ENCODE results near the gene PABPN1. TPM values are rescaled to one million over a fixed set of nuclear protein-coding genes. Genes with fewer than 3 reads are reported as not detected.

PABPN1 gene
- polyA plus RNA-seq, 1 donor = 199 TPM

DNA sequence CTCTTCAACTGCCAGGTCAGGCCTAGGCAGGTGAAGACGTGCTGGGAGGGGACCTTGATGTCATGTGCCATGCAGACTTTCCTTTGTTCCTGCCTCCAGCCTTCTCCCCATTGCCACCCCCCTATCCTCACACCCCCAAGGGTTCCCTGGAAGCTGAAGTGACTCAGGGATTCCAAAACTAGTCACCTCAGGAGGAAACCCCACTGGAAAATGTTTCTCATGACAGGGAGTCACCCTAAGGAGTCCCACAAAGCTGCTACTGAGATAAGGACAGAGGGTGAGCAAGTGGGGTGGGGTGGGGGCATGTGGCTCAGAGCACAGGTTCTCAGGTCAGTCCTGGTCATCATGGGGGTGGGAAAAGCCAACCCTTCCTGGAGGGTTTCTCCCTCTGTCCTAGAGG is 49.0 kb downstream of the PABPN1 start:
- Histone ChIP-seq H3K4me3 (ENCODE audit: low read length) (no peak overlapping the region), H3K27me3 (ENCODE audit: control insufficient read depth, insufficient read depth, low read length) (no peaks in the 10 kb centered on the region), H3K9me3 (ENCODE audit: control insufficient read depth, low read depth, low read length) (no peaks in the 10 kb centered on the region), H3K27ac (ENCODE audit: low read length) (no peak overlapping the region), H3K4me1 (ENCODE audit: control insufficient read depth, insufficient read depth, low read length) (peaks cover 3% of the 10 kb centered on the region), H3K36me3 (ENCODE audit: control insufficient read depth, insufficient read depth, low read length) (no peaks in the 10 kb centered on the region)
- DNase-seq = no peak
- no CpG with 5 or more reads among the region's 1 CpG for WGBS (ENCODE audit: insufficient coverage, low lambda C conversion rate)

DNA sequence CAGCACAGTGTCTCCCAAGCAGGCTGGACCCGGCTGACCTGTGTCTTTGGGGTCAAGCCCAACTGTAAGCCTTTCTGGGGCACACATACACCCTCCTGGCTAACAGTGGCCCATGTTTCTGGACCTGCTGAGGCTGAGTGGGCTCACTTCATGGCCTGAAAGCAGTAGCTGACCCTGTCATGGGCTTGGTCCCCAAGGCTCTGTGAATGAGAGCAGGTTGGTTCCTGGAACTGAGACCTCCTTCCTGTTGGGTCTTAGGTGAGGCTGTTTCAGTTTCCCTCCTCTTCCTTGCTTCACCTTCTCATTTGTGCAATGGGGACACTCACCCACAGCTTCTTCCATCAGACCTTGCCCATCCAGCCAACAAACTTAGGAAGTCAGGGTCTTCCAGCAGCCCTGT is 50.6 kb downstream of the PABPN1 start:
- DNase-seq = no peak
- H3K27me3 ChIP-seq (ENCODE audit: control insufficient read depth, insufficient read depth, low read length) = peaks cover 2% of the 10 kb centered on the region
- H3K9me3 ChIP-seq (ENCODE audit: control insufficient read depth, low read depth, low read length) = no peaks in the 10 kb centered on the region
- no peak overlapping the region for H3K27ac ChIP-seq (ENCODE audit: low read length)
- no peaks in the 10 kb centered on the region for H3K36me3 ChIP-seq (ENCODE audit: control insufficient read depth, insufficient read depth, low read length)
- H3K4me1 ChIP-seq (ENCODE audit: control insufficient read depth, insufficient read depth, low read length) = peaks cover under 1% of the 10 kb centered on the region
- no CpG with 5 or more reads among the region's 1 CpG for WGBS (ENCODE audit: insufficient coverage, low lambda C conversion rate)
- H3K4me3 ChIP-seq (ENCODE audit: low read length) = no peak overlapping the region

DNA sequence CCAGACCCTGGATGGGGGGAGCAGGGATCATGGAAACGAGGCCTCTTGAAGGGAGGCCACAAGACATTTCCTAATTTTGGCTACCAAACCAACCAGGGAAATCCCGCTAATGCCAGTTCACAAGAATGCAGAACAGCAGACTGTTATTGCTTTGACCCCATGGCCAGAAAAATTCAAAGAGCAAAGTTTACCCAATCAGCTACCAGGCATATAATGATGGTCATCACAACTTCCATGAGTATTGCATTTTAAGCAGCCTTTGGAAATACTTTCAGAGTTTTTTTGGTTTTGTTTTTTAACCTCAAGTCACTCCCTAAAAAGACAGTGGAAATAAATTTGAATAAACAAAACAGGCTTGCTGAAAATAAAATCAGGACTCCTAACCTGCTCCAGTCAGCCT is 51.3 kb downstream of the PABPN1 start, which contains the start of gene IL25:
IL25 (plus strand) TSS at position 301 of the 400 bp plus-strand sequence.
- Histone ChIP-seq H3K27ac (ENCODE audit: low read length) (no peak within 1 kb of the TSS), H3K36me3 (ENCODE audit: control insufficient read depth, insufficient read depth, low read length) (no peaks in the 10 kb centered on the region), H3K9me3 (ENCODE audit: control insufficient read depth, low read depth, low read length) (no peaks in the 10 kb centered on the region), H3K27me3 (ENCODE audit: control insufficient read depth, insufficient read depth, low read length) (peaks cover 3% of the 10 kb centered on the region), H3K4me3 (ENCODE audit: low read length) (no peak within 1 kb of the TSS), H3K4me1 (ENCODE audit: control insufficient read depth, insufficient read depth, low read length) (no peaks in the 10 kb centered on the region)
- DNase-seq = no peak
- 80% methylated on average over 1 of the region's 2 CpGs for WGBS (ENCODE audit: insufficient coverage, low lambda C conversion rate)

DNA sequence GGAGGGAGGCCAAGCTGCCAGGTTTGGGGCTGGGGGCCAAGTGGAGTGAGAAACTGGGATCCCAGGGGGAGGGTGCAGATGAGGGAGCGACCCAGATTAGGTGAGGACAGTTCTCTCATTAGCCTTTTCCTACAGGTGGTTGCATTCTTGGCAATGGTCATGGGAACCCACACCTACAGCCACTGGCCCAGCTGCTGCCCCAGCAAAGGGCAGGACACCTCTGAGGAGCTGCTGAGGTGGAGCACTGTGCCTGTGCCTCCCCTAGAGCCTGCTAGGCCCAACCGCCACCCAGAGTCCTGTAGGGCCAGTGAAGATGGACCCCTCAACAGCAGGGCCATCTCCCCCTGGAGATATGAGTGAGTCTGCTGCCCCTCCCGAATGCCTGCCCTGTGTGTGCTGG is 51.8 kb downstream of the PABPN1 start:
- Histone ChIP-seq H3K27ac (ENCODE audit: low read length) (no peak overlapping the region), H3K36me3 (ENCODE audit: control insufficient read depth, insufficient read depth, low read length) (no peaks in the 10 kb centered on the region), H3K4me3 (ENCODE audit: low read length) (no peak overlapping the region), H3K4me1 (ENCODE audit: control insufficient read depth, insufficient read depth, low read length) (no peaks in the 10 kb centered on the region), H3K27me3 (ENCODE audit: control insufficient read depth, insufficient read depth, low read length) (peaks cover 3% of the 10 kb centered on the region), H3K9me3 (ENCODE audit: control insufficient read depth, low read depth, low read length) (no peaks in the 10 kb centered on the region)
- no CpG with 5 or more reads among the region's 3 CpGs for WGBS (ENCODE audit: insufficient coverage, low lambda C conversion rate)
- no peak for DNase-seq

Other genes starting within 250 kb of the PABPN1 start
- 225 TPM for gene ACIN1, start 226.3 kb upstream of the PABPN1 start, polyA plus RNA-seq
- gene C14orf119, start 226.0 kb upstream of the PABPN1 start, polyA plus RNA-seq = 60.9 TPM
- gene CIROP, start 216.5 kb upstream of the PABPN1 start, polyA plus RNA-seq = 0.01 TPM
- 0.07 TPM for gene CEBPE, start 202.2 kb upstream of the PABPN1 start, polyA plus RNA-seq
- gene SLC7A8, start 137.8 kb upstream of the PABPN1 start, polyA plus RNA-seq = 94.4 TPM
- 0.34 TPM for gene RNF212B, start 83.5 kb upstream of the PABPN1 start, polyA plus RNA-seq
- gene HOMEZ, start 35.3 kb upstream of the PABPN1 start, polyA plus RNA-seq = 15.7 TPM
- gene PPP1R3E, start 18.6 kb upstream of the PABPN1 start, polyA plus RNA-seq = 27.3 TPM
- 53.8 TPM for gene BCL2L2, start 14.6 kb upstream of the PABPN1 start, polyA plus RNA-seq
- 46.9 TPM for gene SLC22A17, start 31.4 kb downstream of the PABPN1 start, polyA plus RNA-seq
- 19.0 TPM for gene EFS, start 43.7 kb downstream of the PABPN1 start, polyA plus RNA-seq
- gene IL25, start 51.4 kb downstream of the PABPN1 start, polyA plus RNA-seq = not detected
- gene CMTM5, start 55.6 kb downstream of the PABPN1 start, polyA plus RNA-seq = 3.4 TPM
- gene MYH6, start 86.8 kb downstream of the PABPN1 start, polyA plus RNA-seq = 0.03 TPM
- gene MYH7, start 114.2 kb downstream of the PABPN1 start, polyA plus RNA-seq = 0.91 TPM
- gene NGDN, start 148.2 kb downstream of the PABPN1 start, polyA plus RNA-seq = 48.3 TPM
- 4.1 TPM for gene ZFHX2, start 230.3 kb downstream of the PABPN1 start, polyA plus RNA-seq
- 34.8 TPM for gene THTPA, start 234.8 kb downstream of the PABPN1 start, polyA plus RNA-seq
- gene AP1G2, start 246.3 kb downstream of the PABPN1 start, polyA plus RNA-seq = 166 TPM

All from large intestine (tissue), 3 donors.